Measurements from ENCODE around the gene PFDN2. TPM values are rescaled to one million over a fixed set of nuclear protein-coding genes. Genes with fewer than 3 reads are reported as not detected.
"Not testable (repeated sequence)": the region's sequence is repeated elsewhere in the genome, so short reads cannot be mapped to it uniquely, and the experiment has no call there.

PFDN2 gene
- total RNA-seq, 1 experiment from 2014 or later = 98.6 TPM

DNA sequence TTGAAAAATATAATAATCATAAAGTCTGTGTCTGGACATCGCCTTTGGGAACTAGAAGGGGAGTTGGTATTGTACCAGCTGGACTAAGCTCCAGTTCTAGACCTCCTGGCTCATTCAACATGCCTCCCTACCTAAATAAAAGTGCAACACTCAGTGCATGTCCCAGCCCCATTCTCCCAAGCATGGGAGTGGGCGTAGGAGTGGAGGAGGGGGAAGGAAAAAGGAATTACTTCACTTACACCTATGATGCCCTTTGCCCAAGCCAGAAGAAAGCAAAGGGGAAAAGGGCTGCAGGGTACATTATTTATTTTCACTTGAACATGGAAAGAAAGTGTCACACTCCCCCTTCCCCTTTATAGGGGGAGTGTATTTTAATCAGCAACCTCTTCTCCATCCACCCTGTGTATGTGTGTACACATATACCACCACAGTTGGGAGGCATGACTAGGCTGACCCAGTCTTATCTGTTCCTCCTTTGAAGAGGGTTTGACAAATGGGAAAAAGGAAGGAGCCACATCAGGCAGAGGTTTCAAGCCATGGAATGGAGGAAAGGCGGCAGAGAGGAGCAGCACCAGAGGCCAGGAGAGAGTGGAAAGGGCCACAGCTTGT lies 3.3 kb upstream of the PFDN2 start:
- Histone ChIP-seq H3K36me3 (ENCODE audit: control insufficient read depth, insufficient read depth, low read length) (peaks cover 19% of the 10 kb centered on the region), H3K27ac (ENCODE audit: low read length) (no peak overlapping the region), H3K4me1 (ENCODE audit: control insufficient read depth, insufficient read depth, low read length) (peaks cover 23% of the 10 kb centered on the region), H3K4me3 (ENCODE audit: low read depth in 2 of 2, low read length in 2 of 2) (no peak overlapping the region), H3K27me3 (ENCODE audit: control insufficient read depth, insufficient read depth, low read length) (no peaks in the 10 kb centered on the region), H3K9me3 (ENCODE audit: control insufficient read depth, insufficient read depth, low read depth, low read length) (no peaks in the 10 kb centered on the region)
- ChIA-PET CTCF (interaction anchor here (0.7 to 1.0 kb wide), 2 partner anchors 24 to 928 kb away, joined by 4 to 6 read pairs; no protein-coding TSS in a partner anchor), POLR2A (interaction anchor here (0.5 to 0.6 kb wide), 2 partner anchors 107 to 784 kb away, joined by 4 to 9 read pairs; no protein-coding TSS in a partner anchor)
- ATAC-seq = no peak
- no peak for TF ChIP-seq SIN3A (IDR thresholded peaks at IDR 0.05; ENCODE audit: borderline replicate concordance, insufficient read depth, low read depth, low read length)
- TF ChIP-seq, protein P1, sequence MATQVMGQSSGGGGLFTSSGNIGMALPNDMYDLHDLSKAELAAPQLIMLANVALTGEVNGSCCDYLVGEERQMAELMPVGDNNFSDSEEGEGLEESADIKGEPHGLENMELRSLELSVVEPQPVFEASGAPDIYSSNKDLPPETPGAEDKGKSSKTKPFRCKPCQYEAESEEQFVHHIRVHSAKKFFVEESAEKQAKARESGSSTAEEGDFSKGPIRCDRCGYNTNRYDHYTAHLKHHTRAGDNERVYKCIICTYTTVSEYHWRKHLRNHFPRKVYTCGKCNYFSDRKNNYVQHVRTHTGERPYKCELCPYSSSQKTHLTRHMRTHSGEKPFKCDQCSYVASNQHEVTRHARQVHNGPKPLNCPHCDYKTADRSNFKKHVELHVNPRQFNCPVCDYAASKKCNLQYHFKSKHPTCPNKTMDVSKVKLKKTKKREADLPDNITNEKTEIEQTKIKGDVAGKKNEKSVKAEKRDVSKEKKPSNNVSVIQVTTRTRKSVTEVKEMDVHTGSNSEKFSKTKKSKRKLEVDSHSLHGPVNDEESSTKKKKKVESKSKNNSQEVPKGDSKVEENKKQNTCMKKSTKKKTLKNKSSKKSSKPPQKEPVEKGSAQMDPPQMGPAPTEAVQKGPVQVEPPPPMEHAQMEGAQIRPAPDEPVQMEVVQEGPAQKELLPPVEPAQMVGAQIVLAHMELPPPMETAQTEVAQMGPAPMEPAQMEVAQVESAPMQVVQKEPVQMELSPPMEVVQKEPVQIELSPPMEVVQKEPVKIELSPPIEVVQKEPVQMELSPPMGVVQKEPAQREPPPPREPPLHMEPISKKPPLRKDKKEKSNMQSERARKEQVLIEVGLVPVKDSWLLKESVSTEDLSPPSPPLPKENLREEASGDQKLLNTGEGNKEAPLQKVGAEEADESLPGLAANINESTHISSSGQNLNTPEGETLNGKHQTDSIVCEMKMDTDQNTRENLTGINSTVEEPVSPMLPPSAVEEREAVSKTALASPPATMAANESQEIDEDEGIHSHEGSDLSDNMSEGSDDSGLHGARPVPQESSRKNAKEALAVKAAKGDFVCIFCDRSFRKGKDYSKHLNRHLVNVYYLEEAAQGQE (IDR thresholded peaks at IDR 0.05; ENCODE audit: insufficient read depth in 1 of 2, low read depth in 2 of 2, low read length in 1 of 2) = no peak
- intact Hi-C loops (cut with micrococcal nuclease; ENCODE audit: unreplicated experiment) = no loop called here
- DNase-seq (ENCODE audit: low read depth, low spot score) = no peak
- BruUV-seq (replicated peaks) = no TSS peak
- in situ Hi-C loops (cut with HindIII; ENCODE audit: low pct_unique_long_range_greater_than_20kb, low sequenced_read_pairs) = no loop called here

DNA sequence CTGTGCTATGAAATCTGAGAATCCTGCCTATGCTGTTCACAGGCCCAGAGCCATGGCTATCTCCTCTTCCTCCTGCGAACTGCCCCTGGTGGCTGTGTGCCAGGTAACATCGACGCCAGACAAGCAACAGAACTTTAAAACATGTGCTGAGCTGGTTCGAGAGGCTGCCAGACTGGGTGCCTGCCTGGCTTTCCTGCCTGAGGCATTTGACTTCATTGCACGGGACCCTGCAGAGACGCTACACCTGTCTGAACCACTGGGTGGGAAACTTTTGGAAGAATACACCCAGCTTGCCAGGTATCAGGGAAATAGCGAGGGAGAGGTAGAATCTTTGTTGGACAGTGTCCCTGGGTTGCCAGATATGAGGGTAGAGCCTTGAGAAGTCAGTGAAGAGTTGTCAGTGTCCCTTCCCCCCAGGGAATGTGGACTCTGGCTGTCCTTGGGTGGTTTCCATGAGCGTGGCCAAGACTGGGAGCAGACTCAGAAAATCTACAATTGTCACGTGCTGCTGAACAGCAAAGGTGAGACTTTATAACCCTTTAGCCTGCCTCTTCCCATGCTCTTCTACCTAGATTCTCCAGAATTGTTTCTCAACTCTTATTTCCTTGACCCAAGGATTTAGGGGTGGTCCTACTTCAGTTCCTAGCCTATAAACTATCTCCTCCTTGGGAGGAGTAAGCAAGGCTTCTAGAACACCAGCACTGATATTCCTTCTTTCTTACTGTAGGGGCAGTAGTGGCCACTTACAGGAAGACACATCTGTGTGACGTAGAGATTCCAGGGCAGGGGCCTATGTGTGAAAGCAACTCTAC lies 1.5 kb upstream of the PFDN2 start:
- DNase-seq (ENCODE audit: low read depth, low spot score) (no peak), ATAC-seq (peak; percentile 72)
- intact Hi-C loops (cut with micrococcal nuclease; ENCODE audit: unreplicated experiment) (no loop called here), in situ Hi-C loops (cut with HindIII; ENCODE audit: low pct_unique_long_range_greater_than_20kb, low sequenced_read_pairs) (no loop called here)
- ChIA-PET CTCF (interaction anchor here (0.6 kb wide), 1 partner anchor 17 kb away, joined by 3 read pairs; no protein-coding TSS in a partner anchor), POLR2A (no interaction called here)
- TF ChIP-seq, protein P1 (IDR thresholded peaks at IDR 0.05; ENCODE audit: insufficient read depth in 1 of 2, low read depth in 2 of 2, low read length in 1 of 2) = no peak
- no peak; the same call in 1 of the 2 replicates for TF ChIP-seq POLR2AphosphoS5 (IDR thresholded peaks at IDR 0.05; ENCODE audit: low read depth, low read length)
- TF ChIP-seq TCF7L2 (IDR thresholded peaks at IDR 0.05; ENCODE audit: low read depth, low read length) = no peak
- TF ChIP-seq, protein P2, sequence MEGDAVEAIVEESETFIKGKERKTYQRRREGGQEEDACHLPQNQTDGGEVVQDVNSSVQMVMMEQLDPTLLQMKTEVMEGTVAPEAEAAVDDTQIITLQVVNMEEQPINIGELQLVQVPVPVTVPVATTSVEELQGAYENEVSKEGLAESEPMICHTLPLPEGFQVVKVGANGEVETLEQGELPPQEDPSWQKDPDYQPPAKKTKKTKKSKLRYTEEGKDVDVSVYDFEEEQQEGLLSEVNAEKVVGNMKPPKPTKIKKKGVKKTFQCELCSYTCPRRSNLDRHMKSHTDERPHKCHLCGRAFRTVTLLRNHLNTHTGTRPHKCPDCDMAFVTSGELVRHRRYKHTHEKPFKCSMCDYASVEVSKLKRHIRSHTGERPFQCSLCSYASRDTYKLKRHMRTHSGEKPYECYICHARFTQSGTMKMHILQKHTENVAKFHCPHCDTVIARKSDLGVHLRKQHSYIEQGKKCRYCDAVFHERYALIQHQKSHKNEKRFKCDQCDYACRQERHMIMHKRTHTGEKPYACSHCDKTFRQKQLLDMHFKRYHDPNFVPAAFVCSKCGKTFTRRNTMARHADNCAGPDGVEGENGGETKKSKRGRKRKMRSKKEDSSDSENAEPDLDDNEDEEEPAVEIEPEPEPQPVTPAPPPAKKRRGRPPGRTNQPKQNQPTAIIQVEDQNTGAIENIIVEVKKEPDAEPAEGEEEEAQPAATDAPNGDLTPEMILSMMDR (IDR thresholded peaks at IDR 0.05) = peak; percentile 72
- TF ChIP-seq SIN3A (IDR thresholded peaks at IDR 0.05; ENCODE audit: borderline replicate concordance, insufficient read depth, low read depth, low read length) = no peak
- Histone ChIP-seq H3K4me3 (ENCODE audit: low read depth in 2 of 2, low read length in 2 of 2) (peak overlapping the region; percentile 100), H3K36me3 (ENCODE audit: control insufficient read depth, insufficient read depth, low read length) (peaks cover 19% of the 10 kb centered on the region), H3K9me3 (ENCODE audit: control insufficient read depth, insufficient read depth, low read depth, low read length) (no peaks in the 10 kb centered on the region), H3K27ac (ENCODE audit: low read length) (peak overlapping the region; percentile 98), H3K27me3 (ENCODE audit: control insufficient read depth, insufficient read depth, low read length) (no peaks in the 10 kb centered on the region), H3K4me1 (ENCODE audit: control insufficient read depth, insufficient read depth, low read length) (peaks cover 36% of the 10 kb centered on the region)
- no TSS peak for BruUV-seq (replicated peaks)

DNA sequence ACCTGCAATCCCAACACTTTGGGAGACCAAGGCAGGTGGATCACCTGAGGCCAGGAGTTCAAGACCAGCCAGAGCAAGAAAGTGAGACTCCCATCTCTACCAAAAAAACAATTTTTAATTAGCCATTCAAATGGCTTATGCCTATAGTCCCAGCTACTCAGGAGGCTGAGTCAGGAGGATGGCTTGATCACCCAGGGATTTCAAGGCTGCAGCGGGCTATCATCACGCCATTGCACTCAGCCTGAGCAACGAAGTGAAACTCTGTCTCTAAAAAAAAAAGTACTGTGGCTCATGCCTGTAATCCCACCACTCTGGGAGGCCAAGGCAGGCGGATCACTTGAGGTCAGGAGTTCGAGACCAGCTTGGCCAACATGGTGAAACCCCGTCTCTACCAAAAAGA lies 1.9 kb downstream of the PFDN2 start:
- POLR2A ChIA-PET; intact Hi-C loops (cut with micrococcal nuclease; ENCODE audit: unreplicated experiment); ATAC-seq; H3K9me3 ChIP-seq (ENCODE audit: control insufficient read depth, insufficient read depth, low read depth, low read length); BruUV-seq (replicated peaks); H3K36me3 ChIP-seq (ENCODE audit: control insufficient read depth, insufficient read depth, low read length); H3K27me3 ChIP-seq (ENCODE audit: control insufficient read depth, insufficient read depth, low read length); CTCF ChIA-PET; in situ Hi-C loops (cut with HindIII; ENCODE audit: low pct_unique_long_range_greater_than_20kb, low sequenced_read_pairs); DNase-seq (ENCODE audit: low read depth, low spot score): not testable (repeated sequence)
- Histone ChIP-seq H3K4me1 (ENCODE audit: control insufficient read depth, insufficient read depth, low read length) (peaks cover 36% of the 10 kb centered on the region), H3K4me3 (ENCODE audit: low read depth in 2 of 2, low read length in 2 of 2) (peak overlapping the region in 1 of 2 experiments; percentile 100; a peak in 2 of 4 replicates), H3K27ac (ENCODE audit: low read length) (peak overlapping the region; percentile 45; the same call in 1 of the 2 replicates)
